T-helper 2 cell treated with Interferon-gamma antibody and Interleukin-4, amounts not matched to agents 5 μg/mL and 100 μg/mL, for 36 hours (primary cell): ENCODE data around the gene SNCA.

Experiments
- DNase-seq: peaks from one replicate; pipeline ENCODE4 v3.0.0; 2021; ENCODE audit warnings: low spot score
- H3K27ac Mint-ChIP-seq: one replicate; pipeline ENCODE4 v1.8.0; 2021; ENCODE audit warnings: mild to moderate bottlenecking, mixed read lengths
- H3K27me3 Mint-ChIP-seq: one replicate; pipeline ENCODE4 v1.8.0; 2021; ENCODE audit warnings: low read depth, mixed read lengths
- H3K36me3 Mint-ChIP-seq: one replicate; pipeline ENCODE4 v1.8.0; 2021; ENCODE audit warnings: low read depth, mixed read lengths
- H3K4me1 Mint-ChIP-seq: one replicate; pipeline ENCODE4 v1.8.0; 2021; ENCODE audit warnings: low read depth, mixed read lengths
- H3K4me3 Mint-ChIP-seq: one replicate; pipeline ENCODE4 v1.8.0; 2022; ENCODE audit warnings: mild to moderate bottlenecking, moderate library complexity, mixed read lengths
- H3K9me3 Mint-ChIP-seq: one replicate; pipeline ENCODE4 v1.8.0; 2021; ENCODE audit warnings: mixed read lengths

The SNCA gene

GRCh38 chr4:89700766-89701423, 136.1 kb downstream of the SNCA start:
- H3K27me3 Mint-ChIP-seq, result peaks cover 3% of the 10 kb centered on the region
- no peaks in the 10 kb centered on the region for H3K4me1 Mint-ChIP-seq
- no peak overlapping the region for H3K4me3 Mint-ChIP-seq
- H3K36me3 Mint-ChIP-seq, result no peaks in the 10 kb centered on the region
- H3K27ac Mint-ChIP-seq, result no peak overlapping the region
- no peaks in the 10 kb centered on the region for H3K9me3 Mint-ChIP-seq
- DNase-seq, result no peak

- Mint-ChIP-seq H3K36me3 (no peaks in the 10 kb centered on the region), H3K27ac (no peak overlapping the region), H3K27me3 (peaks cover 8% of the 10 kb centered on the region), H3K4me3 (no peak overlapping the region), H3K9me3 (no peaks in the 10 kb centered on the region), H3K4me1 (peaks cover 8% of the 10 kb centered on the region)
- no peak for DNase-seq
Measured at GRCh38 chr4:89685690-89686089, 151.3 kb downstream of the SNCA start.

- no peaks in the 10 kb centered on the region for H3K9me3 Mint-ChIP-seq
- peaks cover 8% of the 10 kb centered on the region for H3K4me1 Mint-ChIP-seq
- H3K27ac Mint-ChIP-seq, result no peak overlapping the region
- no peak overlapping the region for H3K4me3 Mint-ChIP-seq
- H3K36me3 Mint-ChIP-seq, result no peaks in the 10 kb centered on the region
- peaks cover 8% of the 10 kb centered on the region for H3K27me3 Mint-ChIP-seq
- DNase-seq, result no peak
Measured at GRCh38 chr4:89685277-89685676, 151.7 kb downstream of the SNCA start.

- peaks cover 11% of the 10 kb centered on the region for H3K27me3 Mint-ChIP-seq
- no peaks in the 10 kb centered on the region for H3K36me3 Mint-ChIP-seq
- no peaks in the 10 kb centered on the region for H3K9me3 Mint-ChIP-seq
- DNase-seq, result no peak
- peaks cover 8% of the 10 kb centered on the region for H3K4me1 Mint-ChIP-seq
- H3K4me3 Mint-ChIP-seq, result no peak overlapping the region
- no peak overlapping the region for H3K27ac Mint-ChIP-seq
Measured at GRCh38 chr4:89684536-89684935, 152.4 kb downstream of the SNCA start.

- no peak overlapping the region for H3K27ac Mint-ChIP-seq
- peaks cover 10% of the 10 kb centered on the region for H3K4me1 Mint-ChIP-seq
- H3K9me3 Mint-ChIP-seq, result no peaks in the 10 kb centered on the region
- H3K4me3 Mint-ChIP-seq, result no peak overlapping the region
- DNase-seq, result no peak
- peaks cover 16% of the 10 kb centered on the region for H3K27me3 Mint-ChIP-seq
- no peaks in the 10 kb centered on the region for H3K36me3 Mint-ChIP-seq
Measured at GRCh38 chr4:89682808-89683207, 154.2 kb downstream of the SNCA start.

GRCh38 chr4:89681671-89682070, 155.3 kb downstream of the SNCA start:
- H3K27me3 Mint-ChIP-seq, result peaks cover 12% of the 10 kb centered on the region
- H3K36me3 Mint-ChIP-seq, result no peaks in the 10 kb centered on the region
- no peak overlapping the region for H3K27ac Mint-ChIP-seq
- no peak overlapping the region for H3K4me3 Mint-ChIP-seq
- DNase-seq, result no peak
- no peaks in the 10 kb centered on the region for H3K9me3 Mint-ChIP-seq
- H3K4me1 Mint-ChIP-seq, result peaks cover 10% of the 10 kb centered on the region

- DNase-seq, result no peak
- no peaks in the 10 kb centered on the region for H3K9me3 Mint-ChIP-seq
- H3K27me3 Mint-ChIP-seq, result peaks cover 12% of the 10 kb centered on the region
- no peak overlapping the region for H3K4me3 Mint-ChIP-seq
- H3K27ac Mint-ChIP-seq, result no peak overlapping the region
- H3K4me1 Mint-ChIP-seq, result peaks cover 10% of the 10 kb centered on the region
- H3K36me3 Mint-ChIP-seq, result no peaks in the 10 kb centered on the region
Measured at GRCh38 chr4:89681219-89681618, 155.7 kb downstream of the SNCA start.

- Mint-ChIP-seq H3K27ac (no peak overlapping the region), H3K4me3 (no peak overlapping the region), H3K27me3 (peaks cover 21% of the 10 kb centered on the region), H3K9me3 (no peaks in the 10 kb centered on the region), H3K4me1 (peaks cover 2% of the 10 kb centered on the region), H3K36me3 (no peaks in the 10 kb centered on the region)
- no peak for DNase-seq
Measured at GRCh38 chr4:89674876-89675459, 162.0 kb downstream of the SNCA start.
